Measurements from ENCODE around the gene S100P.

DNA sequence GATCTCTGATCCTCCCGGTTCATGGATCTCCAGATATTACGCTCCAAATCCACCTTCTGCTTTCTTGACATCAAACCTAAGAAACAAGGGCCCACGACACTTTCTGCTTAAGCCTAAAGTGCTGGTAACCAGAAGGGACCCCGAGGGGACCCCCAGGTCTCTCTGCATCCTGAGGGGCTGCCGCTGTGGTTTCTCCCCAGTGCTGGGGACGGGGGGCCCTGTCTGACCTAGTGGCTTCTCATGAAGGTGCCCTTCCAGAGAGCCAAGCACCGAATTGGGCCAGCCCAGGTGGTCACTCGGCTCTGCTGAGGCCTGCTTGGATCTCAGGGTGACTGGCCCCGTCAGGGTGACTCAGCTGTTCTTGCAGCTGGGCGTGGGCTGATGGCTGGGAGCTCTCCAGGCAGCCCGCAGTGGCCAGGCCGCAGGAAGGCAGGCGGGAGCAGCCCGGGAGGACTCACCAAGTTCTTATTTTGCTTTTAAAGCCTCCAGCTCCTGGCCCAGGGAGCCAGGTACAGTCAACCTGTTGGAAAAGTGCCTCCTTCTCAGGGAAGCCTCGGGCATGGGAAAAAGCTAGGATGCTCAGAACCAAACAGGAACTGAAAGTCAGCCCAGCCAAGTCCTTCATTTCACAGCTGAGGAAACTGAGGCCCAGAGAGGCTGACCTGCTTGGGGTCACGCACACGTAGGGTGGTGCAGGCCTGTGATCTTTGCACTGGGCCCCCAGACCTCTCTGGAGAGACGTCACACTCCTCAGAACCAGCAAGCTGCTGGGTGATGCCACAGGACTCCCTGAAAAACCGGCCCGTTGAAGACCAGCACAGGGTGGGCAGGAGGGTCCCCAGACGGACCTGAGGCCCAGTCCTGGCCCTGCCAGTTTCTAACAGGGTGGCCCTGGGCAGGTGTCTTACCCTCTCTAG is 39.0 kb downstream of the S100P start:
- TF ChIP-seq, protein P1, sequence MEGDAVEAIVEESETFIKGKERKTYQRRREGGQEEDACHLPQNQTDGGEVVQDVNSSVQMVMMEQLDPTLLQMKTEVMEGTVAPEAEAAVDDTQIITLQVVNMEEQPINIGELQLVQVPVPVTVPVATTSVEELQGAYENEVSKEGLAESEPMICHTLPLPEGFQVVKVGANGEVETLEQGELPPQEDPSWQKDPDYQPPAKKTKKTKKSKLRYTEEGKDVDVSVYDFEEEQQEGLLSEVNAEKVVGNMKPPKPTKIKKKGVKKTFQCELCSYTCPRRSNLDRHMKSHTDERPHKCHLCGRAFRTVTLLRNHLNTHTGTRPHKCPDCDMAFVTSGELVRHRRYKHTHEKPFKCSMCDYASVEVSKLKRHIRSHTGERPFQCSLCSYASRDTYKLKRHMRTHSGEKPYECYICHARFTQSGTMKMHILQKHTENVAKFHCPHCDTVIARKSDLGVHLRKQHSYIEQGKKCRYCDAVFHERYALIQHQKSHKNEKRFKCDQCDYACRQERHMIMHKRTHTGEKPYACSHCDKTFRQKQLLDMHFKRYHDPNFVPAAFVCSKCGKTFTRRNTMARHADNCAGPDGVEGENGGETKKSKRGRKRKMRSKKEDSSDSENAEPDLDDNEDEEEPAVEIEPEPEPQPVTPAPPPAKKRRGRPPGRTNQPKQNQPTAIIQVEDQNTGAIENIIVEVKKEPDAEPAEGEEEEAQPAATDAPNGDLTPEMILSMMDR (conservative IDR thresholded peaks at IDR 0.05) = no peak
- TF ChIP-seq ZFX (IDR thresholded peaks at IDR 0.05) = no peak

All from C4-2B (cell line).